Hepatocyte (in vitro differentiated cells): ENCODE data around the gene CLDN18. TPM values are rescaled to one million over a fixed set of nuclear protein-coding genes. Genes with fewer than 3 reads are reported as not detected.

ENCODE experiments used
- DNase-seq: peaks from one replicate; pipeline ENCODE4 v3.0.0-alpha.2; 2016; ENCODE audit warnings: low spot score
- H2AFZ ChIP-seq: fragments of 200-600 bp; sonication (generic); 2 replicates; pipeline ENCODE4 v1.6.0; 2016; ENCODE audit warnings: antibody characterized with exemption, mild to moderate bottlenecking
- H3K27ac ChIP-seq: fragments of 200-600 bp; sonication (generic); 2 replicates; pipeline ENCODE4 v1.5.1; 2016; ENCODE audit warnings: mild to moderate bottlenecking
- H3K27me3 ChIP-seq: fragments of 200-600 bp; sonication (generic); 2 replicates; pipeline ENCODE4 v1.6.1; 2016
- H3K36me3 ChIP-seq: fragments of 200-600 bp; sonication (generic); replicated peaks from 2 replicates; pipeline ENCODE4 v1.5.1; 2016; ENCODE audit warnings: low read depth; ENCODE audit not compliant: insufficient read depth
- H3K4me1 ChIP-seq: fragments of 200-600 bp; sonication (generic); 2 replicates; pipeline ENCODE4 v1.5.1; 2016; ENCODE audit warnings: mild to moderate bottlenecking, moderate library complexity; ENCODE audit not compliant: insufficient read depth
- H3K4me2 ChIP-seq: fragments of 200-600 bp; sonication (generic); 2 replicates; pipeline ENCODE4 v1.6.0; 2016
- H3K4me3 ChIP-seq: fragments of 200-600 bp; sonication (generic); 2 replicates; pipeline ENCODE4 v1.5.1; 2016; ENCODE audit warnings: mild to moderate bottlenecking
- H3K79me2 ChIP-seq: fragments of 200-600 bp; sonication (generic); 2 replicates; pipeline ENCODE4 v1.6.0; 2017; ENCODE audit warnings: mild to moderate bottlenecking
- H3K9me2 ChIP-seq: fragments of 200-600 bp; sonication (generic); replicated peaks from 2 replicates; pipeline ENCODE4 v1.6.0; 2017; ENCODE audit warnings: mild to moderate bottlenecking; ENCODE audit not compliant: insufficient read depth
- H3K9me3 ChIP-seq: fragments of 200-600 bp; sonication (generic); 2 replicates; pipeline ENCODE4 v1.5.1; 2016; ENCODE audit warnings: low read depth, mild to moderate bottlenecking
- H4K20me1 ChIP-seq: fragments of 200-600 bp; sonication (generic); 2 replicates; pipeline ENCODE4 v1.6.0; 2016; ENCODE audit warnings: mild to moderate bottlenecking; ENCODE audit not compliant: insufficient read depth, poor library complexity, severe bottlenecking
- EZH2 ChIP-seq: fragments of 200-600 bp; sonication (generic); IDR thresholded peaks from 2 replicates; pipeline ENCODE4 v1.6.1; 2016; ENCODE audit warnings: antibody characterized with exemption, mild to moderate bottlenecking, borderline replicate concordance
- EZH2phosphoT487 ChIP-seq: fragments of 200-600 bp; sonication (generic); IDR thresholded peaks from one replicate; pipeline ENCODE4 v1.6.1; 2018; ENCODE audit warnings: antibody characterized with exemption, mild to moderate bottlenecking, low read depth, moderate library complexity; ENCODE audit not compliant: unreplicated experiment, severe bottlenecking
- WGBS: methylation state at CpG from one replicate; pipeline ENCODE4 v1.1.6; 2016; ENCODE audit warnings: low lambda C conversion rate; ENCODE audit errors: missing lambda C conversion rate; 5-methylcytosine and 5-hydroxymethylcytosine counted together
- polyA plus RNA-seq: library from polyadenylated mRNA; unstranded; fragments of >200 nt; fragmentation: Nextera tagmentation; extraction: Ambion mirVana; gene quantifications from 2 replicates; pipeline ENCODE4 v1.2.1, GENCODE V29; 2016
- total RNA-seq: library from RNA; depleted of rRNA; stranded (reverse); fragments of >200 nt; gene quantifications from 2 replicates; pipeline ENCODE4 v1.2.3, GENCODE V29; 2014
- TF ChIP-seq, protein P1 (sequence below): fragments of 200-600 bp; sonication (generic); IDR thresholded peaks from 2 replicates; pipeline ENCODE4 v1.5.1; 2016; ENCODE audit warnings: antibody characterized with exemption, mild to moderate bottlenecking; ENCODE audit not compliant: poor library complexity

The CLDN18 gene
- total and polyA plus RNA-seq, 2 experiments from 2014 or later = 36.4 to 73.0 TPM

GRCh38 chr3:138049157-138049919 is 39.4 kb downstream of the CLDN18 start:
- Histone ChIP-seq H3K36me3 (no peaks in the 10 kb centered on the region), H3K79me2 (no peaks in the 10 kb centered on the region), H3K9me2 (no peaks in the 10 kb centered on the region), H3K4me2 (no peak overlapping the region), H3K4me3 (no peak overlapping the region), H2AFZ (no peak overlapping the region), H4K20me1 (no peaks in the 10 kb centered on the region), H3K27me3 (no peaks in the 10 kb centered on the region), H3K9me3 (no peaks in the 10 kb centered on the region), H3K4me1 (no peaks in the 10 kb centered on the region), H3K27ac (no peak overlapping the region)
- no peak for TF ChIP-seq EZH2
- no peak for TF ChIP-seq EZH2phosphoT487
- TF ChIP-seq, protein P1, sequence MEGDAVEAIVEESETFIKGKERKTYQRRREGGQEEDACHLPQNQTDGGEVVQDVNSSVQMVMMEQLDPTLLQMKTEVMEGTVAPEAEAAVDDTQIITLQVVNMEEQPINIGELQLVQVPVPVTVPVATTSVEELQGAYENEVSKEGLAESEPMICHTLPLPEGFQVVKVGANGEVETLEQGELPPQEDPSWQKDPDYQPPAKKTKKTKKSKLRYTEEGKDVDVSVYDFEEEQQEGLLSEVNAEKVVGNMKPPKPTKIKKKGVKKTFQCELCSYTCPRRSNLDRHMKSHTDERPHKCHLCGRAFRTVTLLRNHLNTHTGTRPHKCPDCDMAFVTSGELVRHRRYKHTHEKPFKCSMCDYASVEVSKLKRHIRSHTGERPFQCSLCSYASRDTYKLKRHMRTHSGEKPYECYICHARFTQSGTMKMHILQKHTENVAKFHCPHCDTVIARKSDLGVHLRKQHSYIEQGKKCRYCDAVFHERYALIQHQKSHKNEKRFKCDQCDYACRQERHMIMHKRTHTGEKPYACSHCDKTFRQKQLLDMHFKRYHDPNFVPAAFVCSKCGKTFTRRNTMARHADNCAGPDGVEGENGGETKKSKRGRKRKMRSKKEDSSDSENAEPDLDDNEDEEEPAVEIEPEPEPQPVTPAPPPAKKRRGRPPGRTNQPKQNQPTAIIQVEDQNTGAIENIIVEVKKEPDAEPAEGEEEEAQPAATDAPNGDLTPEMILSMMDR = no peak
- no peak for DNase-seq
- WGBS = 94% methylated on average over 9 of the region's 9 CpGs

- Histone ChIP-seq H4K20me1 (no peaks in the 10 kb centered on the region), H3K27me3 (no peaks in the 10 kb centered on the region), H3K9me3 (no peaks in the 10 kb centered on the region), H3K4me3 (no peak overlapping the region), H2AFZ (no peak overlapping the region), H3K27ac (no peak overlapping the region), H3K79me2 (no peaks in the 10 kb centered on the region), H3K4me2 (no peak overlapping the region), H3K36me3 (no peaks in the 10 kb centered on the region), H3K4me1 (no peaks in the 10 kb centered on the region), H3K9me2 (no peaks in the 10 kb centered on the region)
- DNase-seq = peak; percentile 70
- 52% methylated on average over 8 of the region's 8 CpGs for WGBS
- no peak for TF ChIP-seq EZH2
- TF ChIP-seq, protein P1 = peak; percentile 71
Measured at GRCh38 chr3:138051947-138052802, 42.2 kb downstream of the CLDN18 start.

DNA sequence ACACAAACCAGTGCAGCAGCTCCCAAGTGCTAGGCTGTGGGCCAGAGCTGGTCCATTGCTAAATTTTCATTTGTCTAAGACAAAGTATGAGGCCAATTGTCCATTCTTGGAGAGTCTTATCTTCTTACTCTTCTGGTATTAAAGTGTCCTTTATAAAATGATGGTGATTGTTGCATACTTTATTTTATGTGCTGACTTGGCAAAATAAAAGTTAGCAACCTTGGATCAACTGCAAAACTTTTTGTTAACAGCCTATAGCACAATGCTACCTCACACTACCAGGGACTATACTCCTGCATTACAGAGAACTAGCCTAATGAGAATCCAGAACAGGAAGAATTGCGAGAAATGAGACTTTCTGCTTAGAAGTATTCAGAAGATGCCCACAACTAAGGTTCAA is 44.1 kb downstream of the CLDN18 start:
- Histone ChIP-seq H3K9me3 (no peaks in the 10 kb centered on the region), H3K9me2 (no peaks in the 10 kb centered on the region), H3K79me2 (no peaks in the 10 kb centered on the region), H3K4me2 (no peak overlapping the region), H3K27ac (no peak overlapping the region), H3K27me3 (no peaks in the 10 kb centered on the region), H4K20me1 (no peaks in the 10 kb centered on the region), H3K36me3 (no peaks in the 10 kb centered on the region), H2AFZ (no peak overlapping the region), H3K4me1 (no peaks in the 10 kb centered on the region), H3K4me3 (no peak overlapping the region)
- 95% methylated on average over 1 of the region's 1 CpG for WGBS
- TF ChIP-seq EZH2phosphoT487 (no peak), EZH2 (no peak)
- TF ChIP-seq, protein P1 = no peak
- no peak for DNase-seq
